MV-4-11 (cell line): ENCODE measurements around the gene ANKRD11.

Experiments used
- DNase-seq: peaks from one replicate; lab custom pipeline; 2025; lab: John Stamatoyannopoulos, UW

ANKRD11 gene

GRCh38 chr16:89297156-89297874 lies 193.0 kb downstream of the ANKRD11 start:
- DNase-seq: no peak

GRCh38 chr16:89295915-89296314 lies 194.4 kb downstream of the ANKRD11 start:
- no peak for DNase-seq

GRCh38 chr16:89295071-89295900 lies 195.1 kb downstream of the ANKRD11 start:
- DNase-seq: no peak

DNA sequence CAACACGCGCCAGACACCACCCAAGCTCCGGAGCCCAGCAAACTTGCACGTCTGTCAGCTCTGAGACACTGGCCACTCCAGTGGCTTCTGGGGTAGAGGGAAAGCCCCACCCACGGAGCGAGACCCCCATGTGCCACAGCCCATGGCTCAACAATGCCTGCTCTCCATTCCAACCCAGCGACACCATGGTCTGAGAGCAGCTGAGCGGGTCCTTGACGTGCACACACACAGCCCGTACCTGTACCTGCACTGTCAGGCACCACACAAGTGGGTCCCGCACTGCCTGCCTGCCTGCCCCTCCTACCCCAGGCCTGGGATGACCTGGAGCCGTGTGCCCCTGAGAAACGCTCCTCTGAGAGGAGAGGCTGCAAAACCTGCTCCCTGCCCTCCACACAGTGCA lies 195.9 kb downstream of the ANKRD11 start:
- no peak for DNase-seq

GRCh38 chr16:89293276-89294143 lies 196.9 kb downstream of the ANKRD11 start:
- DNase-seq: no peak

GRCh38 chr16:89292443-89293078 lies 197.8 kb downstream of the ANKRD11 start:
- no peak for DNase-seq

GRCh38 chr16:89291776-89292175 lies 198.6 kb downstream of the ANKRD11 start:
- DNase-seq: no peak

GRCh38 chr16:89291363-89291762 lies 199.0 kb downstream of the ANKRD11 start:
- no peak for DNase-seq

DNA sequence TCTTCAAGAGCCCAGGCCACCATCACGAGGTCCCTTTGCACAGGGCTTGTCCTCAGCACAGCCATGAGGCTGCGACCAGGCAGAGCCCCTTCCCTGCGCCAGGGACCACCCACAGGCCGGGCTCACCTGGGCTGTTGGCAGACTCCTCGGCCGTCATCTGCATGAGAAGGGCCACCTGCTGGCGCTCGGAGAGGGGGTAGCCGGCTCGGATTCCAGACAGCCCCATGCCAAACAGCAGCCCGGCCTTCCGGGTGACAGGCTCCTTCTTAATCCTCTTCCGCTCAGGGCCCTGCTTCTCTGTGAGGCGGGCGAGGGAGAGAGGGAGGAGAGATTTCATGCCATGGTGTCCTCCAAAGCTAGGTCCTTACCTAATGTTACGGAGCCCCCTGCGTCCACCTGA lies 199.5 kb downstream of the ANKRD11 start:
- DNase-seq: no peak

DNA sequence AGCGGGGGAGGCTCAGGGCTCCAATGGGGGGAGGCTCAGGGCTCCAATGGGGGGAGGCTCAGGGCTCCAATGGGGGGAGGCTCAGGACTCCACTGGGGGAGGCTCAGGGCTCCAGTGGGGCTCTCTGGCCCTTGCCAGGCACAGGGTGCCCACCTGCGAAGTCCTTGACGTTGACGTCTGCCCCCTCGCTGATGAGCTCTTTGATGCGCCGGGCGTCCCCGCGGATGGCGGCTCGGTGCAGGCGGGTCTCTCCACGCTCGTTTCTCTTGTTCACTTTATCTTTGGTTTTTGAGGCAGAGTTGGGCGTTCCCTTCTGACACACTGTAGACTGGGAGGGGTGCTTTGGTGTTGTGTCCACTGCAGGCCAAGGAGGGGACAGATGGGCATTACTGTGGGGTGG lies 199.9 kb downstream of the ANKRD11 start:
- no peak for DNase-seq

- DNase-seq: peak; percentile 41
These were observed 200.6 kb downstream of the ANKRD11 start for GRCh38 chr16:89289428-89290395.

DNA sequence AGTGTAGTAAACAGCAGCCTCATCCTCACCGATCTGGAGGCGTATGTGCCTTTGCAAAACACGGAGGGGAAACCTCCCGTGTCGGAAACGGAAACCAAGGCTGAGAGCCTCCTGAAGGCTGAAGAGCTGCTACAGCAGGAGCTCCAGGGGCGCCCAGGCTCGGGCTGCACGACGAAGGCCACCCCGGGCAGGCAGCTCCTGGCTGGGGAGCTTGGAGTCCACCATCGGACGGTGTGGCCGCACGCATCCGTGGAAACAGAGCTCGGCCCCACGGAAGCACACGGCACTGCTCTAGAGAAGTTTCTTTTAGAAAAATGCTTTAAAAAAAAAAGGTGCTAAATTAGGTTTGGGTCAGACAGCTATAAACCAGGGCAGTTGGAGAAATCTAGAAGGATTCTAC lies 201.4 kb downstream of the ANKRD11 start:
- DNase-seq: no peak

GRCh38 chr16:89288577-89288844 lies 201.8 kb downstream of the ANKRD11 start:
- DNase-seq: no peak

GRCh38 chr16:89287777-89288576 lies 202.4 kb downstream of the ANKRD11 start:
- no peak for DNase-seq

- DNase-seq: no peak
These were observed 204.3 kb downstream of the ANKRD11 start for GRCh38 chr16:89286096-89286495.

DNA sequence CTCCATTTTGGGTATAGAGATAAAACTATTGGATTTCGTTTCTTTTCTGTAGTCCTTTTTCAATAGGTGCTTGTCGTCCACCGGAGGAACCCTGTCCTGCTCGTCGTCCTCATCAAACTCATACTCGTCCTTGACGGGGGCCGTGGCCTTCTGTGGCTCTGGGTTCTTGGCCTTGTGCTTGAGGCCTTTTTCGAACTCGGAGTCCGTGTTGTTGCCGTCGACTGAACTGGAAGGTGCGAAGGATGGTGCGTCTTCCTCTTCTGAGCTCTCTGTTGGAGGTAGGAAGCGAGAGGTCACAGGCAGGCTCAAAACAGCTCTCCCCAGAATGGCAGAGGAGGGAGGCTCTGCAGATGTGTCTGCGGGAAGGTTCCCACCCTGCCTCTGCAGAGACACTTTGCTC lies 205.0 kb downstream of the ANKRD11 start:
- no peak for DNase-seq

DNA sequence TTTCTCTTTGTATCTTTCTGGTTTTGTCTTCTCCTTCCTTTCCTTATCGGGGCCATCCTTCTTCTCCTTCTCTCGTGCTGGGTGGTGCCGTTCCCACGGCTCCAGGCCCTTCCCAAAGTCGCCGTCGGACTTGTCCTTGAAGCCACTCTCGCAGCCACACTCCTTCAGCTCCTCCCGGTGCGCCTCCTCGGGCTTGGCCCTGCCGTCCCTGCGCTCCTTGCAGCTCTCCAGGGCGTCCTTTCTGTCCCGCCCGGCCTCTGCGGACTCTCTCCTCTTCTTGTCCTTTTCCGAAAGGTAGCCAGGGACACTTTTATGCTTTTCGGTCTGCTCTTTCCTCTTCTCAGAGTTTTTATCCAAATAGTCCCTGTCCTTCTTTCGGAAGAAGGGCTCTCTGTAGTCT lies 206.9 kb downstream of the ANKRD11 start:
- DNase-seq: no peak

DNA sequence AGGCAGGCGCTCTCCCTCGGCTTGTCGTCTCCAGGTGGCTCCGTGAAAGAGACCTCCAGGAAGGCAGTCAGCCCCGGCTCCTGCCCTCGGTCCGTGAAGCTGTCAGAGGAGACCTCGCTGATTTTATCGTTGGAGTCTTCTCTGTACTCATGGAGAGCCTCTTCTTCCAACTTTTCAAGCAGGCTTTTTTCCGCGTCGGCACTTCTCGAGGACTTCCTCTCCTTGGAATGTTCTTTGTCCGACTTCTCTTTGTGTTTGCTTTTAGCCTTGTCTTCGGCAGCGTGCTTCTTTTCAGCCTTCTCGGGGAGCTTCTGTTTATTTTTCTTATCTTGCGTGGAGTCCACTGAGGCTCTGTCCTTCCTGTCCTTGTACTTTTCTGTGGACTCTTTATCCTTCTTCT lies 207.8 kb downstream of the ANKRD11 start:
- DNase-seq: no peak

DNA sequence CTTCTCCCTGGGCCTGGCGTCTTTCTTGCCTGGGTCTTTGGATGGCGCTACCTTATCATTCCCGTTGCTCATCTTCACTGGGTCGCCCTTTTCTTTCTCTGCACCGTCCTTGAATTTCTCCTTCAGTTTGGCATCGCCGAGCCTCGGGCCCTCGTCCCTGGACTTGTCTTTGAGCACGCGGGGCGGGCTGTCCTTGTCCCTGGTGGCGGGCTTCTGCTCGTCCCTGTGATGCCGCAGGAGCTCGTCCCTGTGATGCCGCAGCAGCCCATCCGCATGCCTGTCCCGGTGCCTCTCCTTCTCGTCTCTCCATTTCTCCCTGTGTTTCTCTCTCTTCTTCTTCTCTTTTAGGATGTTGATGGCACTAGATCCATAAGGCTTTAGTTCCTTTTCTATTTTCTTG lies 208.5 kb downstream of the ANKRD11 start:
- DNase-seq: no peak

GRCh38 chr16:89281189-89281577 lies 209.2 kb downstream of the ANKRD11 start:
- DNase-seq: no peak
